ENCODE results near the gene OR4E2.

The OR4E2 gene

DNA sequence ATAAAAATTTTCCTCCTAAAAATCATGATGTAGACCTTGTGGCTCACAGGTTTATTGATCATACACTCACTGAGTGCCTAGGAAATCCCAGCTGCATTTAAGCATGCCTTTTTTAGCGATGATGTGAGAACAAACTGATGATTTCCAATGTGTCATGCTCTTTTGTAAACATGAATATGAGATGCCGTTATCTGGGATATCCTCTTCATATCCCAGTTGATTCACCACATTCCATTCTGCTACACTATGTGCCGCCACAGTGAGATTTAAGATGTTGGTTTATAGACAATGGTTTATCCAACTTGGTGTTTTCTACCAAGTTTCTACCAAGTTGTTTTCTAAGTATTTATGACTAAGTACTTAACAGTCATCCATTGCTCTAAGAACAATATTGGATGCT lies 14.7 kb downstream of the OR4E2 start:
- peak; percentile 89 for DNase-seq (ENCODE audit: low read depth)
- TF ChIP-seq, protein P1, sequence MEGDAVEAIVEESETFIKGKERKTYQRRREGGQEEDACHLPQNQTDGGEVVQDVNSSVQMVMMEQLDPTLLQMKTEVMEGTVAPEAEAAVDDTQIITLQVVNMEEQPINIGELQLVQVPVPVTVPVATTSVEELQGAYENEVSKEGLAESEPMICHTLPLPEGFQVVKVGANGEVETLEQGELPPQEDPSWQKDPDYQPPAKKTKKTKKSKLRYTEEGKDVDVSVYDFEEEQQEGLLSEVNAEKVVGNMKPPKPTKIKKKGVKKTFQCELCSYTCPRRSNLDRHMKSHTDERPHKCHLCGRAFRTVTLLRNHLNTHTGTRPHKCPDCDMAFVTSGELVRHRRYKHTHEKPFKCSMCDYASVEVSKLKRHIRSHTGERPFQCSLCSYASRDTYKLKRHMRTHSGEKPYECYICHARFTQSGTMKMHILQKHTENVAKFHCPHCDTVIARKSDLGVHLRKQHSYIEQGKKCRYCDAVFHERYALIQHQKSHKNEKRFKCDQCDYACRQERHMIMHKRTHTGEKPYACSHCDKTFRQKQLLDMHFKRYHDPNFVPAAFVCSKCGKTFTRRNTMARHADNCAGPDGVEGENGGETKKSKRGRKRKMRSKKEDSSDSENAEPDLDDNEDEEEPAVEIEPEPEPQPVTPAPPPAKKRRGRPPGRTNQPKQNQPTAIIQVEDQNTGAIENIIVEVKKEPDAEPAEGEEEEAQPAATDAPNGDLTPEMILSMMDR (conservative IDR thresholded peaks at IDR 0.05; ENCODE audit: control insufficient read depth, insufficient read depth, low read depth, low read length): no peak
- H3K4me3 ChIP-seq (ENCODE audit: control insufficient read depth, low read depth, low read length): no peak overlapping the region

DNA sequence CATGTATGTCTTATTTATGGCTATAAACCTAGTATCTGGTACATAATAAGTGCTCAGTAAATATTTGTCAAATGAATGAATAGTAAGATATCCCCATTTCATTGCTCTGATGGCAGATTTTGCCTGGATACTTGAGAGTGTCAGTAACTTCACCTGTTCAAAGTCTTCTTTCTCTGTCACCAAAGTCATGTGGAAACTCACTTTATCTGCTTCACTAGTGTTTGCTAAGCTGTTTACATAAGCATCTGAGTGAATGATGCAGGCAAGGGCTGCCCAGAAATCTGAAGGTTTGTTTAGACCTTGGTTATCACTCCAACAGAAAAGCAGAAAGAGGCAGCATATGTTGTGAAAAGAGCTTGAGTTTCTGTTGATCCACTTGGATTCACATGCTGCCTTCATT lies 15.6 kb downstream of the OR4E2 start:
- H3K4me3 ChIP-seq (ENCODE audit: control insufficient read depth, low read depth, low read length): no peak overlapping the region
- DNase-seq (ENCODE audit: low read depth): no peak
- TF ChIP-seq, protein P1 (conservative IDR thresholded peaks at IDR 0.05; ENCODE audit: control insufficient read depth, insufficient read depth, low read depth, low read length): no peak

DNA sequence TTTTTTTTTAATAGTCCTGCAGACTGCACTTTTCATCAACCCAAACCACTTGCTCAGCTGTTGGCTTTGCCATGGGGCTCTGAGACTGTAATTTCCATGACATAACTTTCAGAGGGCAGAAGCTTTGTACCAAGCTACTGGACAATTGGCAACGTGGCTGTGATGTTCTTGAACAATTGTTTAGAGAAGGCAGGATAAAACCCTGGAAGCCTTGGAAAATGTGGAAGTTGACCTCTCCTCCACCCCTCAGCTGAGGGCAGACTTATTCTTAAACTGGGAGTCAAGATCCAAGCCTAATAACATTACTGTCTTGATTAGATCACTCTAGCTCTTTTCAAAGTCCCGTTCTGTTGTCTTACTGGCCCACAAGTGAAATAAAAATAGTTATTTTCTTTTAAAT lies 17.7 kb downstream of the OR4E2 start:
- no peak overlapping the region for H3K4me3 ChIP-seq (ENCODE audit: control insufficient read depth, low read depth, low read length)
- DNase-seq (ENCODE audit: low read depth): no peak
- TF ChIP-seq, protein P1 (conservative IDR thresholded peaks at IDR 0.05; ENCODE audit: control insufficient read depth, insufficient read depth, low read depth, low read length): no peak

DNA sequence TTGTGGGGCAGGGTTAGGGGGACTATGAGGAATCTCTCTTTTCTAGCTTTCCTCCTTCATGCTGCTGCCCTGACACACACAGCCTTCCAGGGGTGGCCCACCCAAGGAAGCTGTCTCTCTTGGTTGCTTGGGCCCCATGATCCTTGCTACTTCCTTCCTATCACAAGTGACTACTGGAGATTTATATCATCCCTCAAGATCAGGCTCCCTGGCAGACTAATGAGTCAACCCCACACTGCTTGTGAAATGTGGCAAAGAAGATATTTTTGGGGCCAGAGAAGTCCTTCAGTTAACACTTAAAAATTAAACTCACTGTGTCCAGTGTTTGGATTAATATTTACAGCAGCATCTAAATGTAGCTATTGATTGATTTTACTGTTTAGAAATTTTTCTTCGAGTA lies 18.5 kb downstream of the OR4E2 start:
- TF ChIP-seq, protein P1 (conservative IDR thresholded peaks at IDR 0.05; ENCODE audit: control insufficient read depth, insufficient read depth, low read depth, low read length): no peak
- DNase-seq (ENCODE audit: low read depth): peak; percentile 27
- no peak overlapping the region for H3K4me3 ChIP-seq (ENCODE audit: control insufficient read depth, low read depth, low read length)

DNA sequence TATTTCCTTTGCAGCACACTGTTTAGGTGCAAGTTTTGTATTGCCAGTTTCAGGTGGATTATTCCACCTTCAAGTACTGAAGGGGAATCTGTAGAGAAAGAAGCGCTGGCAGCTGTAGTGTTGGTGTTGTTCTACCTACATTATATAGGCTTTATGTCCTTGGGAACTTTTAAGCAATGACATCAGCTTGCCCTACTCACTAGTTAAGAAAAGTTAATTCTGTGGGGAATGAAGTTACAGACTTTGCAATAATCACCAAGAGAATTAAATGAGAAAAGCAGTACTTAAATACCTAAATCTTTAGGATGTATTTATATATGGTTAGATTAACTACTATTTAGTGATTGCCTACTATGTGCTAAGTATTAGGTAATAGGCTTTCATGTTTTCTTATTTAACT lies 20.1 kb downstream of the OR4E2 start, which contains the start of gene OR4E1:
Gene OR4E1, minus strand, starts transcription at position 101 of the 400 bp plus-strand sequence. CDS start 2,883 bp downstream, outside the sequence.
- no peak for DNase-seq (ENCODE audit: low read depth)
- TF ChIP-seq, protein P1 (conservative IDR thresholded peaks at IDR 0.05; ENCODE audit: control insufficient read depth, insufficient read depth, low read depth, low read length): no peak
- no peak within 1 kb of the TSS for H3K4me3 ChIP-seq (ENCODE audit: control insufficient read depth, low read depth, low read length)

DNA sequence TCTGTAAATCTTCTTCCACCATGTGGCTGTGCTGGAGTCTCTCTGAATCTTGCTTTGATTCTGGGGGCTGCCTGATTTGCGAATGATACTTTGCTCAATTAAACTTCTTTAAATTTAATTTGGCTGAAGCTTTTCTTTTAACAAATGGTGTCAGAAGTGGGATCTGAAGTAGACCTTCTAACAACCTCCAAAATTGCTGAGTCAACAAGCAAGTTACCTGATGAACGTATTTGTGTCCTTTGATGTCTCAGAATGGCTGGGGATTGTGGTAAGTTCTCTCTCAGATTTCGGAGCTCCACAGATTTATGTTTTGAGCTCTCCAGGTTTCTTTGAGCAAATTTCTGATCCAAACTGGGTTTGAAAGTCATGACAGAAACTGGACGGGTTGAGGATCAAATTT lies 21.9 kb downstream of the OR4E2 start:
- TF ChIP-seq, protein P1 (conservative IDR thresholded peaks at IDR 0.05; ENCODE audit: control insufficient read depth, insufficient read depth, low read depth, low read length): no peak
- no peak for DNase-seq (ENCODE audit: low read depth)
- no peak overlapping the region for H3K4me3 ChIP-seq (ENCODE audit: control insufficient read depth, low read depth, low read length)

DNA sequence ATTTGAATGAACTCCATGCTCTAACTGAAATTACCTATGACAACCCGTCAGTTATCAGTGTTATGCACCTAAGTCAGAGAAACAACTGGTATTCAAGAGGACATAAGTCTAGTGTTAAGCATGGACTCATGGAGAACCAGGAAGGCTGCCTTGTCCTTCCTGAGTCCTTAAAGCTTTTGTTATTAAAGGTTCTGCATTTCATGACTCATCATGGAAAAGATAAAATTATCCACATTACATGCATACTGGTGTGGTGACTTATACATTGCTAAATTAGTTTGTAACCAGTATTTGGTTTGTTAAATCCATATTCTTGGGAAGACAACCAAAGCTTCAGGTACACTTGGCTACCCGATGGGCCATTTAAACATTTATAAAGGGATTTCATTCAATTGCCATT lies 26.4 kb downstream of the OR4E2 start:
- TF ChIP-seq, protein P1 (conservative IDR thresholded peaks at IDR 0.05; ENCODE audit: control insufficient read depth, insufficient read depth, low read depth, low read length): no peak
- DNase-seq (ENCODE audit: low read depth): peak; percentile 39

More for the DNA sequence above, 26.4 kb downstream of the OR4E2 start:
- no peak overlapping the region for H3K4me3 ChIP-seq (ENCODE audit: control insufficient read depth, low read depth, low read length)
